K562 (cell line): ENCODE results near the gene ATP5PB.

Experiments
- BRD9 ChIP-seq: fragments of 450-650 bp; IDR thresholded peaks from 2 replicates; pipeline ENCODE4 v1.6.1; 2018; ENCODE audit warnings: low read depth; ENCODE audit not compliant: partially characterized antibody
- CTCF ChIP-seq, 3 experiments: IDR thresholded peaks in 2 of 3; conservative IDR thresholded peaks in 1 of 3; 2 replicates each; pipeline ENCODE4 v1.5.1; 2011 to 2012; ENCODE audit warnings: low read length in 3 of 3, mild to moderate bottlenecking in 3 of 3, control low read depth in 2 of 3, improper control_type of control experiment in 1 of 3, inconsistent platforms in 1 of 3, low read depth in 1 of 3, mixed read lengths in 1 of 3, moderate library complexity in 1 of 3; ENCODE audit not compliant: insufficient read depth in 2 of 3
- GATA2 ChIP-seq: sonication (generic); formaldehyde crosslinking; IDR thresholded peaks from 2 replicates; pipeline ENCODE4 v1.4.0; 2020; ENCODE audit warnings: mild to moderate bottlenecking, missing genetic modification reagents
- SP1 ChIP-seq: sonication (generic); formaldehyde crosslinking; IDR thresholded peaks from 2 replicates; pipeline ENCODE4 v1.8.1; 2022; ENCODE audit warnings: mild to moderate bottlenecking, missing genetic modification reagents
- TCF7 ChIP-seq: sonication (generic); IDR thresholded peaks from 2 replicates; pipeline ENCODE4 v1.6.1; 2016; ENCODE audit warnings: antibody characterized with exemption, borderline replicate concordance
- ZFX ChIP-seq: sonication (generic); formaldehyde crosslinking; IDR thresholded peaks from 2 replicates; pipeline ENCODE4 v1.8.0; 2022; ENCODE audit warnings: mild to moderate bottlenecking, missing genetic modification reagents, moderate library complexity
- ZNF12 ChIP-seq: sonication (generic); formaldehyde crosslinking; IDR thresholded peaks from 2 replicates; pipeline ENCODE4 v1.4.0; 2020; ENCODE audit warnings: mild to moderate bottlenecking, missing genetic modification reagents
- ZSCAN32 ChIP-seq: fragments of 450-650 bp; formaldehyde crosslinking; IDR thresholded peaks from 2 replicates; pipeline ENCODE4 v1.4.0; 2020; ENCODE audit warnings: mild to moderate bottlenecking, moderate library complexity

- no peak for TF ChIP-seq ZSCAN32 (CRISPR knock-in tag)
- TF ChIP-seq TCF7, result no peak
- no peak for TF ChIP-seq SP1 (CRISPR knock-in tag)
- no peak for TF ChIP-seq ZNF12 (CRISPR knock-in tag)
- no peak for TF ChIP-seq ZFX (CRISPR knock-in tag)
- TF ChIP-seq GATA2, result no peak
- no peak for TF ChIP-seq CTCF (IDR thresholded peaks at IDR 0.05 in 2 of 3, conservative IDR thresholded peaks at IDR 0.05 in 1 of 3; ENCODE audit: insufficient read depth in 2 of 3, low read depth in 1 of 3, low read length in 3 of 3)
- no peak for TF ChIP-seq BRD9
Measured at GRCh38 chr1:111436726-111437125, 12.5 kb upstream of the ATP5PB start.
